HCT116 (cell line): ENCODE data around the gene YOD1. TPM values are rescaled to one million over a fixed set of nuclear protein-coding genes. Genes with fewer than 3 reads are reported as not detected.
A peak's percentile ranks its signal among the peaks of the same experiment; 100 is the strongest.

Experiments used
- ATAC-seq: fragments of 200-7000 bp; cut with Tn5 transposase; 2 replicates; pipeline ENCODE4 v1.9.1; 2020; ENCODE audit warnings: mild to moderate bottlenecking, moderate library complexity
- BruUV-seq: library from RNA; stranded (reverse); fragments of 400-500 nt; replicated peaks from 2 replicates; lab custom pipeline; 2021; lab: Mats Ljungman, UMichigan
- CTCF ChIA-PET: fragments of 300-600 bp; sonication (Branson Sonifier 250); formaldehyde crosslinking; loops from one replicate; lab custom pipeline; 2021; ENCODE audit warnings: antibody characterized with exemption; lab: Charles Lee
- POLR2A ChIA-PET: fragments of 300-600, 350-600 bp; sonication (Branson Sonifier 250); formaldehyde crosslinking; loops from one replicate; lab custom pipeline; 2021; ENCODE audit warnings: antibody characterized with exemption; lab: Charles Lee
- RAD21 ChIA-PET, 2 experiments: fragments of 300-600 bp; sonication (Branson Sonifier 250); formaldehyde crosslinking; loops; one replicate each; lab custom pipeline; 2023; ENCODE audit warnings: low total read pairs in 2 of 2; ENCODE audit not compliant: uncharacterized antibody in 2 of 2, unreplicated experiment in 2 of 2, low non-redundant PET in 1 of 2; lab: Charles Lee
- DNase-seq: peaks from one replicate; pipeline ENCODE4 v3.0.0-alpha.2; 2010; ENCODE audit warnings: low read depth, low spot score
- H2AFZ ChIP-seq: fragments of 200-600 bp; shearing (Covaris generic), sonication (generic); 2 replicates; pipeline ENCODE4 v1.6.1; 2017; ENCODE audit warnings: low read depth, mixed run types, mixed read lengths, antibody characterized with exemption, low read length; ENCODE audit not compliant: poor library complexity, severe bottlenecking
- H3K27ac ChIP-seq: 2 replicates; pipeline ENCODE4 v1.5.1; 2012; ENCODE audit warnings: low read depth, low read length
- H3K27me3 ChIP-seq: fragments of 200-600 bp; sonication (generic); 2 replicates; pipeline ENCODE4 v1.6.1; 2016; ENCODE audit warnings: mixed run types, low read length, mixed read lengths; ENCODE audit not compliant: insufficient read depth
- H3K36me3 ChIP-seq, 2 experiments: fragments of 200-500 bp in 1 of 2; fragments of 200-600 bp in 1 of 2; sonication (Bioruptor generic) in 1 of 2; sonication (generic) in 1 of 2; 2 replicates each; pipeline versions ENCODE4 v1.5.1 to v1.6.1; 2014 to 2016; ENCODE audit warnings: low read length in 2 of 2, inconsistent platforms in 1 of 2, mixed read lengths in 1 of 2, mixed run types in 1 of 2; ENCODE audit not compliant: insufficient read depth in 2 of 2, control insufficient read depth in 1 of 2
- H3K4me1 ChIP-seq, 2 experiments: fragments of 200-600 bp in 1 of 2; sonication (generic) in 1 of 2; 2 replicates each; pipeline versions ENCODE4 v1.5.1 to v1.6.1; 2012 to 2017; ENCODE audit warnings: low read length in 2 of 2, inconsistent platforms in 1 of 2, mild to moderate bottlenecking in 1 of 2, mixed read lengths in 1 of 2, mixed run types in 1 of 2, moderate library complexity in 1 of 2; ENCODE audit not compliant: insufficient read depth in 2 of 2, control insufficient read depth in 1 of 2
- H3K4me2 ChIP-seq: fragments of 200-600 bp; sonication (generic); 2 replicates; pipeline ENCODE4 v1.6.1; 2017; ENCODE audit warnings: mixed run types, low read length, mixed read lengths
- H3K4me3 ChIP-seq, 2 experiments: fragments of 200-600 bp in 1 of 2; sonication (generic) in 1 of 2; replicated peaks in 1 of 2; 2 replicates each; pipeline ENCODE4 v1.5.1; 2011 to 2016; ENCODE audit warnings: low read length in 2 of 2, control low read depth in 1 of 2, low read depth in 1 of 2, mild to moderate bottlenecking in 1 of 2, mixed read lengths in 1 of 2, mixed run types in 1 of 2
- H3K79me2 ChIP-seq: fragments of 200-600 bp; sonication (generic); 2 replicates; pipeline ENCODE4 v1.6.1; 2017; ENCODE audit warnings: mild to moderate bottlenecking, mixed run types, low read length, moderate library complexity, mixed read lengths; ENCODE audit not compliant: insufficient read depth
- H3K9ac ChIP-seq: fragments of 200-600 bp; sonication (generic); 2 replicates; pipeline ENCODE4 v1.6.1; 2016; ENCODE audit warnings: low read length, mixed read lengths
- H3K9me2 ChIP-seq: fragments of 200-600 bp; sonication (generic), shearing (Covaris generic); 2 replicates; pipeline ENCODE4 v1.6.1; 2017; ENCODE audit warnings: mixed run types, mild to moderate bottlenecking, moderate library complexity; ENCODE audit not compliant: insufficient read depth
- H3K9me3 ChIP-seq, 2 experiments: fragments of 200-500 bp in 1 of 2; fragments of 200-600 bp in 1 of 2; sonication (Bioruptor generic) in 1 of 2; sonication (generic) in 1 of 2; 2 replicates each; pipeline ENCODE4 v1.6.1; 2014 to 2017; ENCODE audit warnings: low read length in 2 of 2, mixed read lengths in 2 of 2, inconsistent platforms in 1 of 2, low read depth in 1 of 2, mild to moderate bottlenecking in 1 of 2, mixed run types in 1 of 2, moderate library complexity in 1 of 2; ENCODE audit not compliant: control insufficient read depth in 1 of 2, insufficient read depth in 1 of 2
- H4K20me1 ChIP-seq: fragments of 200-600 bp; sonication (generic), shearing (Covaris generic); 2 replicates; pipeline ENCODE4 v1.6.1; 2017; ENCODE audit warnings: mixed run types, mild to moderate bottlenecking, moderate library complexity; ENCODE audit not compliant: insufficient read depth
- CTCF ChIP-seq, 3 experiments: fragments of 200-600 bp in 1 of 3; sonication (generic) in 1 of 3; IDR thresholded peaks in 2 of 3; conservative IDR thresholded peaks in 1 of 3; 2 replicates each; pipeline ENCODE4 v1.5.1; 2012 to 2017; ENCODE audit warnings: low read depth in 2 of 3, low read length in 2 of 3, antibody characterized with exemption in 1 of 3, borderline replicate concordance in 1 of 3, control low read depth in 1 of 3, mild to moderate bottlenecking in 1 of 3, mixed read lengths in 1 of 3, mixed run types in 1 of 3, moderate library complexity in 1 of 3; ENCODE audit not compliant: insufficient read depth in 1 of 3
- EGR1 ChIP-seq: IDR thresholded peaks from 2 replicates; pipeline ENCODE4 v1.6.1; 2012; ENCODE audit warnings: low read depth
- EZH2phosphoT487 ChIP-seq: fragments of 200-600 bp; IDR thresholded peaks from 2 replicates; pipeline ENCODE4 v1.6.1; 2018; ENCODE audit warnings: antibody characterized with exemption, borderline replicate concordance
- FOSL1 ChIP-seq: IDR thresholded peaks from 2 replicates; pipeline ENCODE4 v1.6.1; 2012; ENCODE audit warnings: low read depth
- RAD21 ChIP-seq: IDR thresholded peaks from 2 replicates; pipeline ENCODE4 v1.6.1; 2012; ENCODE audit warnings: low read depth, mild to moderate bottlenecking
- TCF7L2 ChIP-seq: IDR thresholded peaks from 2 replicates; pipeline ENCODE4 v1.7.0; 2011; ENCODE audit warnings: borderline replicate concordance, inconsistent platforms; ENCODE audit not compliant: insufficient read depth, insufficient read length; ENCODE audit errors: extremely low read depth
- ZFX ChIP-seq: fragments of 450-650 bp; IDR thresholded peaks from 2 replicates; pipeline ENCODE4 v1.6.1; 2017
- ZNF274 ChIP-seq: fragments of 200-500 bp; sonication (Bioruptor generic); IDR thresholded peaks from 2 replicates; pipeline ENCODE4 v1.6.1; 2014; ENCODE audit warnings: mild to moderate bottlenecking, low read depth, low read length, inconsistent platforms
- intact Hi-C: fragments of 100-400 bp; cut with micrococcal nuclease; formaldehyde crosslinking; loops from 2 replicates; pipeline ENCODE4 v1.10.0; 2022
- total RNA-seq: library from RNA; stranded (reverse); gene quantifications from one replicate; pipeline ENCODE4 v1.2.1, GENCODE V29; 2021; ENCODE audit not compliant: unreplicated experiment

The YOD1 gene
- total RNA-seq, 1 experiment from 2014 or later = 13.6 TPM

GRCh38 chr1:207027921-207028320, 23.1 kb downstream of the YOD1 start:
- no peaks in the 10 kb centered on the region for H3K27me3 ChIP-seq
- intact Hi-C loops = no loop called here
- ChIA-PET CTCF (no interaction called here), RAD21 (no interaction called here), POLR2A (no interaction called here)
- peak overlapping the region; percentile 23; the same call in 1 of the 2 replicates for H3K27ac ChIP-seq
- no peaks in the 10 kb centered on the region for H3K9me3 ChIP-seq
- H3K9me2 ChIP-seq = no peaks in the 10 kb centered on the region
- DNase-seq (no peak), ATAC-seq (no peak)
- H3K36me3 ChIP-seq = no peaks in the 10 kb centered on the region; a peak in 1 of 4 replicates
- no peaks in the 10 kb centered on the region for H4K20me1 ChIP-seq
- peaks cover 45 to 97% of the 10 kb centered on the region in 2 experiments for H3K4me1 ChIP-seq
- H3K79me2 ChIP-seq = peaks cover 3% of the 10 kb centered on the region; the same call in 1 of the 2 replicates
- BruUV-seq = no TSS peak
- H3K4me2 ChIP-seq = peak overlapping the region; percentile 68
- no peak overlapping the region for H2AFZ ChIP-seq
- peak overlapping the region in 1 of 2 experiments; percentile 34; a peak in 3 of 4 replicates for H3K4me3 ChIP-seq
- no peak for TF ChIP-seq CTCF (IDR thresholded peaks at IDR 0.05 in 2 of 3, conservative IDR thresholded peaks at IDR 0.05 in 1 of 3; ENCODE audit: borderline replicate concordance in 1 of 3, insufficient read depth in 1 of 3, low read depth in 2 of 3, low read length in 2 of 3)
- no peak for TF ChIP-seq RAD21
- TF ChIP-seq EZH2phosphoT487 = no peak
- TF ChIP-seq EGR1 = no peak
- TF ChIP-seq FOSL1 = no peak
- no peak for TF ChIP-seq TCF7L2
- no peak for TF ChIP-seq ZFX
- TF ChIP-seq ZNF274 = no peak
- peak overlapping the region; percentile 65 for H3K9ac ChIP-seq
